ENCODE measurements around the gene ANKRD52. TPM values are rescaled to one million over a fixed set of nuclear protein-coding genes. Genes with fewer than 3 reads are reported as not detected.
"Not testable (repeated sequence)": the region's sequence is repeated elsewhere in the genome, so short reads cannot be mapped to it uniquely, and the experiment has no call there.

The ANKRD52 gene
- polyA plus RNA-seq, 1 donor (not counting 4 experiments of a cell fraction or from before 2014, with no cell fraction given) = 14.0 TPM

DNA sequence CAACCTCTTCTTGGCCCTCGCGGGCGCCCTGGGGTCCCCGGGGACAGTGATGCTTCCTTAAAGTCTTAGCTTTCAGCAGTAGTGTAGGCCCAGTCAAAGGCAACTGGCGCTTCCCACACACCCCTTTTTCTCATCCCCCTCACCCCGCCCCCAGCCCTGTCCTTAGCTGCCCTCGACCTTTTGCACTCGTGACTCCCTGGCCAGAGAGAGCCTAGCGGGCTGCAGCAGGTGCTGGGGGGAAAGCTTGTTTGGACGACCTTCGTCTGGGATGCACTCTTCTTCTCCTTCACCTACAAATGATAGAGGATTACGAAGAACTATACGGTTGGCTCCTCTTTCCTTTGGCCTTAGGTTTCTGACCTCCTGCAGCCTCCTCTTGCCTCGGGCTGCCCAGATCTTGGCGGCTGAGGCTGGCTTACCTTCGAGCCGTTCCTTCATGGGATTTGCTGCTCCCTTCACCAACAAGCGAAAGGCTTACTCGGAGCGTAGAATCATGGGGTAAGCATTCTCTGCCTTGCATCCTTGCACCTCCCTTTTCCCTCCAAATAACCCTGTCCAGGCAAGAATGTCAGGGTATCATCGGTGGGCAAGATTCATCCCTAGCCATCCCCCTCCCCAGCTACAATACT is 9.4 kb upstream of the ANKRD52 start:
- Histone ChIP-seq H4K20me1 (ENCODE audit: control insufficient read depth, extremely low read depth, insufficient read depth, low read length) (no peaks in the 10 kb centered on the region), H3K4me3 (ENCODE audit: control insufficient read depth in 2 of 3, extremely low read depth in 1 of 3, insufficient read depth in 2 of 3, low read depth in 1 of 3, low read length in 3 of 3) (peak overlapping the region; percentile 48 to 92 (median 78)), H3K27ac (ENCODE audit: control insufficient read depth, insufficient read depth, low read length) (no peak overlapping the region), H3K4me2 (ENCODE audit: control insufficient read depth, extremely low read depth, insufficient read depth, low read depth, low read length) (peak overlapping the region; percentile 98), H3K36me3 (ENCODE audit: control insufficient read depth in 2 of 2, extremely low read depth in 1 of 2, insufficient read depth in 2 of 2, low read length in 2 of 2) (peaks cover 0 to 11% of the 10 kb centered on the region in 2 experiments), H3K79me2 (ENCODE audit: control insufficient read depth, insufficient read depth, low read length) (no peaks in the 10 kb centered on the region), H3K9ac (ENCODE audit: control insufficient read depth, extremely low read depth, insufficient read depth, low read length) (peak overlapping the region; percentile 87), H3K4me1 (ENCODE audit: control insufficient read depth, extremely low read depth, insufficient read depth, low read length) (peaks cover 5% of the 10 kb centered on the region), H3K9me3 (ENCODE audit: control insufficient read depth, low read depth, low read length) (no peaks in the 10 kb centered on the region), H3K27me3 (ENCODE audit: control insufficient read depth, extremely low read depth, insufficient read depth, low read length) (no peaks in the 10 kb centered on the region), H3K9me1 (ENCODE audit: control insufficient read depth, extremely low read depth, insufficient read depth, low read length) (no peaks in the 10 kb centered on the region), H2AFZ (ENCODE audit: control insufficient read depth, low read length) (peak overlapping the region; percentile 96)
- FAIRE-seq (no peak), DNase-seq (ENCODE audit: low read depth, low spot score) (no peak)
- no peak for TF ChIP-seq EZH2 (IDR thresholded peaks at IDR 0.05; ENCODE audit: low read length)
- TF ChIP-seq, protein P1, sequence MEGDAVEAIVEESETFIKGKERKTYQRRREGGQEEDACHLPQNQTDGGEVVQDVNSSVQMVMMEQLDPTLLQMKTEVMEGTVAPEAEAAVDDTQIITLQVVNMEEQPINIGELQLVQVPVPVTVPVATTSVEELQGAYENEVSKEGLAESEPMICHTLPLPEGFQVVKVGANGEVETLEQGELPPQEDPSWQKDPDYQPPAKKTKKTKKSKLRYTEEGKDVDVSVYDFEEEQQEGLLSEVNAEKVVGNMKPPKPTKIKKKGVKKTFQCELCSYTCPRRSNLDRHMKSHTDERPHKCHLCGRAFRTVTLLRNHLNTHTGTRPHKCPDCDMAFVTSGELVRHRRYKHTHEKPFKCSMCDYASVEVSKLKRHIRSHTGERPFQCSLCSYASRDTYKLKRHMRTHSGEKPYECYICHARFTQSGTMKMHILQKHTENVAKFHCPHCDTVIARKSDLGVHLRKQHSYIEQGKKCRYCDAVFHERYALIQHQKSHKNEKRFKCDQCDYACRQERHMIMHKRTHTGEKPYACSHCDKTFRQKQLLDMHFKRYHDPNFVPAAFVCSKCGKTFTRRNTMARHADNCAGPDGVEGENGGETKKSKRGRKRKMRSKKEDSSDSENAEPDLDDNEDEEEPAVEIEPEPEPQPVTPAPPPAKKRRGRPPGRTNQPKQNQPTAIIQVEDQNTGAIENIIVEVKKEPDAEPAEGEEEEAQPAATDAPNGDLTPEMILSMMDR (optimal IDR thresholded peaks at IDR 0.05 in 1 of 3, IDR thresholded peaks at IDR 0.05 in 1 of 3, conservative IDR thresholded peaks at IDR 0.05 in 1 of 3; ENCODE audit: extremely low read depth in 1 of 3, insufficient read depth in 2 of 3, low read length in 3 of 3) = no peak
- dilution Hi-C loops (cut with MboI; ENCODE audit: extremely low pct_ligation_motif_present, low sequenced_read_pairs) = no loop called here

DNA sequence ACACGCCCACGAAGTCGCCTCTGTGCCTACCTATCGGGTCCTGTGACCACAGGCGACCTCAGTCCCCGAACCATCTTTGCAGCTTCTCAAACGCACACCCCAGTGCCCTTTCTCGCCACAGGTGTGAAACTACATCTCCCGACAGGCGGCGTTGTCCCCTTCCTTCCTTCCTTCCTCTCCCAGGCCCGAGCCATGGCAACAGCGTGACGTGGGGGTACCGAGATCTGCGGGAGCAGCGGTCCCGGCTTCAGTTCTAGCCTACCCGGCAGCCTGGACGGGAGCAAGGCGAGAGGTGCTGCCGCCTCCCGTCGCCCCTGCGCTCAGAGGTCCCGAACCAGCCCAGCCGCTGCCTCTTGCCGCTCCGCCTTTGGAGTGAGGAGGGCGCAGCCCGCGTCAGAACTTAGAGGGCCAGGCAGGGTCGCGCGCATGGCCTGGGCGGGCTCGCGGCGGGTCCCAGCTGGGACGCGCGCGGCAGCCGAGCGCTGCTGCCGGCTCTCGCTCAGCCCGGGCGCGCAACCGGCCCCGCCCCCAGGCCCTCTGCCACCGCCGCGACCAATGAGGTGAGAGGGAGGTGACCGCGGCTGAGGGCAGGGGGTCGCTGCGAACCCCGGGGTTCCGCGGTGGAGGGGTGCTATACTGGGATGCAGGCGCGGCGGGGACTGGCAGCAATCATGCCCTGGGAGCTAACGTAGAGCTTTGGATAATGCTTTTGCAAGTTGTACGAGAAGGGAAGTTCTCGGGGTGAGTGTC is 8.7 kb upstream of the ANKRD52 start, which contains the start of gene COQ10A:
Gene COQ10A (plus strand): TSS at position 250 of the 750 bp plus-strand sequence. CDS start 177 bp downstream, at position 427.
- no peak for DNase-seq (ENCODE audit: low read depth, low spot score)
- H3K27me3 ChIP-seq (ENCODE audit: control insufficient read depth, extremely low read depth, insufficient read depth, low read length) = no peaks in the 10 kb centered on the region
- no peaks in the 10 kb centered on the region for H3K9me3 ChIP-seq (ENCODE audit: control insufficient read depth, low read depth, low read length)
- H3K4me1 ChIP-seq (ENCODE audit: control insufficient read depth, extremely low read depth, insufficient read depth, low read length) = peaks cover 9% of the 10 kb centered on the region
- H3K4me2 ChIP-seq (ENCODE audit: control insufficient read depth, extremely low read depth, insufficient read depth, low read depth, low read length) = peak within 1 kb of the TSS; percentile 98
- dilution Hi-C loops (cut with MboI; ENCODE audit: extremely low pct_ligation_motif_present, low sequenced_read_pairs) = no loop called here
- peak within 1 kb of the TSS; percentile 96 for H2AFZ ChIP-seq (ENCODE audit: control insufficient read depth, low read length)
- H3K9me1 ChIP-seq (ENCODE audit: control insufficient read depth, extremely low read depth, insufficient read depth, low read length) = no peaks in the 10 kb centered on the region
- no peak for TF ChIP-seq EZH2 (IDR thresholded peaks at IDR 0.05; ENCODE audit: low read length)
- TF ChIP-seq, protein P1 (optimal IDR thresholded peaks at IDR 0.05 in 1 of 3, IDR thresholded peaks at IDR 0.05 in 1 of 3, conservative IDR thresholded peaks at IDR 0.05 in 1 of 3; ENCODE audit: extremely low read depth in 1 of 3, insufficient read depth in 2 of 3, low read length in 3 of 3) = peak; percentile 71 to 89 (median 82)
- FAIRE-seq = peak; percentile 41
- no peaks in the 10 kb centered on the region for H3K79me2 ChIP-seq (ENCODE audit: control insufficient read depth, insufficient read depth, low read length)
- peak within 1 kb of the TSS; percentile 70 for H3K27ac ChIP-seq (ENCODE audit: control insufficient read depth, insufficient read depth, low read length)
- no peaks in the 10 kb centered on the region for H4K20me1 ChIP-seq (ENCODE audit: control insufficient read depth, extremely low read depth, insufficient read depth, low read length)
- H3K4me3 ChIP-seq (ENCODE audit: control insufficient read depth in 2 of 3, extremely low read depth in 1 of 3, insufficient read depth in 2 of 3, low read depth in 1 of 3, low read length in 3 of 3) = peak within 1 kb of the TSS; percentile 48 to 92 (median 78)
- peaks cover 0 to 9% of the 10 kb centered on the region in 2 experiments for H3K36me3 ChIP-seq (ENCODE audit: control insufficient read depth in 2 of 2, extremely low read depth in 1 of 2, insufficient read depth in 2 of 2, low read length in 2 of 2)
- H3K9ac ChIP-seq (ENCODE audit: control insufficient read depth, extremely low read depth, insufficient read depth, low read length) = peak within 1 kb of the TSS; percentile 87

GRCh38 chr12:56266068-56266692 is 8.0 kb upstream of the ANKRD52 start:
- H4K20me1 ChIP-seq (ENCODE audit: control insufficient read depth, extremely low read depth, insufficient read depth, low read length); FAIRE-seq; H3K9me1 ChIP-seq (ENCODE audit: control insufficient read depth, extremely low read depth, insufficient read depth, low read length); DNase-seq (ENCODE audit: low read depth, low spot score); dilution Hi-C loops (cut with MboI; ENCODE audit: extremely low pct_ligation_motif_present, low sequenced_read_pairs); H3K27me3 ChIP-seq (ENCODE audit: control insufficient read depth, extremely low read depth, insufficient read depth, low read length); H3K36me3 ChIP-seq (ENCODE audit: control insufficient read depth in 2 of 2, extremely low read depth in 1 of 2, insufficient read depth in 2 of 2, low read length in 2 of 2); H3K79me2 ChIP-seq (ENCODE audit: control insufficient read depth, insufficient read depth, low read length); H3K9me3 ChIP-seq (ENCODE audit: control insufficient read depth, low read depth, low read length): not testable (repeated sequence)
- peak overlapping the region; percentile 98 for H3K4me2 ChIP-seq (ENCODE audit: control insufficient read depth, extremely low read depth, insufficient read depth, low read depth, low read length)
- H3K9ac ChIP-seq (ENCODE audit: control insufficient read depth, extremely low read depth, insufficient read depth, low read length) = peak overlapping the region; percentile 87
- H3K4me3 ChIP-seq (ENCODE audit: control insufficient read depth in 2 of 3, extremely low read depth in 1 of 3, insufficient read depth in 2 of 3, low read depth in 1 of 3, low read length in 3 of 3) = peak overlapping the region; percentile 48 to 92 (median 78)
- H3K4me1 ChIP-seq (ENCODE audit: control insufficient read depth, extremely low read depth, insufficient read depth, low read length) = peaks cover 16% of the 10 kb centered on the region
- peak overlapping the region; percentile 70 for H3K27ac ChIP-seq (ENCODE audit: control insufficient read depth, insufficient read depth, low read length)
- peak overlapping the region; percentile 96 for H2AFZ ChIP-seq (ENCODE audit: control insufficient read depth, low read length)
